HUES48 (cell line): ENCODE results near the gene DHRS1.

ENCODE experiments used
- H3K27ac ChIP-seq: one replicate; pipeline ENCODE4 v1.7.0; 2013; ENCODE audit warnings: low read depth, low read length, inconsistent platforms
- H3K27me3 ChIP-seq: 2 replicates; pipeline ENCODE4 v1.6.1; 2013; ENCODE audit warnings: mild to moderate bottlenecking, low read length; ENCODE audit not compliant: control insufficient read depth, insufficient read depth
- H3K36me3 ChIP-seq: 2 replicates; pipeline ENCODE4 v1.6.1; 2013; ENCODE audit warnings: low read length; ENCODE audit not compliant: control insufficient read depth, insufficient read depth
- H3K4me1 ChIP-seq: 2 replicates; pipeline ENCODE4 v1.6.1; 2013; ENCODE audit warnings: mild to moderate bottlenecking, low read length; ENCODE audit not compliant: control insufficient read depth, insufficient read depth
- H3K4me3 ChIP-seq: 2 replicates; pipeline ENCODE4 v1.5.1; 2013; ENCODE audit warnings: mild to moderate bottlenecking, low read depth, low read length
- H3K9ac ChIP-seq: 2 replicates; pipeline ENCODE4 v1.6.1; 2013; ENCODE audit warnings: mild to moderate bottlenecking, low read depth, low read length, moderate library complexity
- H3K9me3 ChIP-seq: 2 replicates; pipeline ENCODE4 v1.6.1; 2013; ENCODE audit warnings: low read length; ENCODE audit not compliant: control insufficient read depth, insufficient read depth

The DHRS1 gene

GRCh38 chr14:24315243-24315806, 15.7 kb upstream of the DHRS1 start:
- H3K36me3 ChIP-seq = no peaks in the 10 kb centered on the region
- H3K27ac ChIP-seq = no peak overlapping the region
- H3K9ac ChIP-seq = no peak overlapping the region
- H3K9me3 ChIP-seq = no peaks in the 10 kb centered on the region
- H3K27me3 ChIP-seq = peaks cover 38% of the 10 kb centered on the region
- H3K4me1 ChIP-seq = no peaks in the 10 kb centered on the region
- no peak overlapping the region for H3K4me3 ChIP-seq

GRCh38 chr14:24314377-24315193, 15.0 kb upstream of the DHRS1 start:
- Histone ChIP-seq H3K4me3 (no peak overlapping the region), H3K9me3 (no peaks in the 10 kb centered on the region), H3K9ac (no peak overlapping the region), H3K27ac (no peak overlapping the region), H3K27me3 (peaks cover 31% of the 10 kb centered on the region), H3K36me3 (no peaks in the 10 kb centered on the region), H3K4me1 (no peaks in the 10 kb centered on the region)

GRCh38 chr14:24313913-24314312, 14.3 kb upstream of the DHRS1 start:
- Histone ChIP-seq H3K27ac (no peak overlapping the region), H3K9ac (no peak overlapping the region), H3K36me3 (peaks cover 3% of the 10 kb centered on the region), H3K4me3 (no peak overlapping the region), H3K27me3 (peaks cover 24% of the 10 kb centered on the region), H3K4me1 (no peaks in the 10 kb centered on the region), H3K9me3 (no peaks in the 10 kb centered on the region)

GRCh38 chr14:24312736-24313507, 13.3 kb upstream of the DHRS1 start:
- Histone ChIP-seq H3K9ac (no peak overlapping the region), H3K9me3 (no peaks in the 10 kb centered on the region), H3K4me1 (no peaks in the 10 kb centered on the region), H3K27ac (no peak overlapping the region), H3K36me3 (peaks cover 10% of the 10 kb centered on the region), H3K4me3 (no peak overlapping the region), H3K27me3 (peaks cover 15% of the 10 kb centered on the region)

GRCh38 chr14:24311837-24312615, 12.4 kb upstream of the DHRS1 start:
- Histone ChIP-seq H3K36me3 (peaks cover 14% of the 10 kb centered on the region), H3K9ac (no peak overlapping the region), H3K27ac (no peak overlapping the region), H3K4me1 (no peaks in the 10 kb centered on the region), H3K4me3 (no peak overlapping the region), H3K27me3 (peaks cover 6% of the 10 kb centered on the region; the same call in 1 of the 2 replicates), H3K9me3 (no peaks in the 10 kb centered on the region)

- Histone ChIP-seq H3K4me3 (no peak within 1 kb of the TSS), H3K27me3 (no peaks in the 10 kb centered on the region; the same call in 1 of the 2 replicates), H3K9ac (no peak within 1 kb of the TSS), H3K9me3 (no peaks in the 10 kb centered on the region), H3K4me1 (no peaks in the 10 kb centered on the region), H3K36me3 (peaks cover 25% of the 10 kb centered on the region), H3K27ac (no peak within 1 kb of the TSS)
These were observed 11.3 kb upstream of the DHRS1 start, which contains the start of gene LTB4R for GRCh38 chr14:24310646-24311604. Gene LTB4R, plus strand, starts transcription at chr14:24311502. Its CDS starts 4,150 bp downstream, at chr14:24315652.

GRCh38 chr14:24310265-24310645, 10.7 kb upstream of the DHRS1 start:
- H3K27ac ChIP-seq = no peak overlapping the region
- no peak overlapping the region for H3K4me3 ChIP-seq
- H3K36me3 ChIP-seq = peaks cover 32% of the 10 kb centered on the region

GRCh38 chr14:24309538-24310264, 10.1 kb upstream of the DHRS1 start, which contains the start of gene LTB4R2:
Gene LTB4R2, plus strand, starts transcription at chr14:24310140. Its CDS starts 525 bp downstream, at chr14:24310665.
- Histone ChIP-seq H3K27ac (no peak within 1 kb of the TSS), H3K4me1 (no peaks in the 10 kb centered on the region), H3K9me3 (no peaks in the 10 kb centered on the region), H3K9ac (no peak within 1 kb of the TSS), H3K4me3 (no peak within 1 kb of the TSS), H3K36me3 (peaks cover 37% of the 10 kb centered on the region), H3K27me3 (no peaks in the 10 kb centered on the region; the same call in 1 of the 2 replicates)

More at GRCh38 chr14:24310265-24310645, 10.7 kb upstream of the DHRS1 start:
- Histone ChIP-seq H3K9me3 (no peaks in the 10 kb centered on the region), H3K27me3 (no peaks in the 10 kb centered on the region; the same call in 1 of the 2 replicates), H3K9ac (no peak overlapping the region), H3K4me1 (no peaks in the 10 kb centered on the region)

- H3K9me3 ChIP-seq = no peaks in the 10 kb centered on the region
- no peaks in the 10 kb centered on the region for H3K27me3 ChIP-seq
- peaks cover 49% of the 10 kb centered on the region for H3K36me3 ChIP-seq
- H3K4me1 ChIP-seq = no peaks in the 10 kb centered on the region
- H3K9ac ChIP-seq = no peak overlapping the region
- H3K27ac ChIP-seq = no peak overlapping the region
- no peak overlapping the region for H3K4me3 ChIP-seq
These were observed 9.0 kb upstream of the DHRS1 start for GRCh38 chr14:24308342-24309124.
